Transverse colon (tissue), 4 donors: ENCODE results near the gene TLX2. TPM values are rescaled to one million over a fixed set of nuclear protein-coding genes. Genes with fewer than 3 reads are reported as not detected.

Source experiments
- DNase-seq: peaks from one replicate; pipeline ENCODE4 v3.0.0-alpha.2; 2019
- H3K27ac ChIP-seq, 4 donors: fragments of 200-600 bp; sonication (generic); 2 replicates each; pipeline ENCODE4 v1.5.1; 2016 to 2018; ENCODE audit warnings: inconsistent platforms in 4 of 4
- H3K27me3 ChIP-seq: fragments of 200-600 bp; sonication (generic); 2 replicates; pipeline ENCODE4 v1.5.1; 2017; ENCODE audit warnings: inconsistent platforms
- H3K36me3 ChIP-seq, 4 donors: fragments of 200-600 bp; sonication (generic); 2 replicates each; pipeline ENCODE4 v1.5.1; 2017 to 2019; ENCODE audit warnings: inconsistent platforms in 4 of 4
- H3K4me1 ChIP-seq, 4 donors: fragments of 200-600 bp; sonication (generic); 2 replicates each; pipeline ENCODE4 v1.5.1; 2017 to 2020; ENCODE audit warnings: inconsistent platforms in 4 of 4
- H3K4me3 ChIP-seq, 4 donors: fragments of 200-600 bp; sonication (generic); 1 replicate in 1 of 4; 2 replicates in 3 of 4; pipeline versions ENCODE4 v1.5.1 to v1.6.1; 2017 to 2019; ENCODE audit warnings: inconsistent platforms in 4 of 4
- H3K9me3 ChIP-seq, 2 donors: fragments of 200-600 bp; sonication (generic); 2 replicates each; pipeline ENCODE4 v1.5.1; 2017 to 2019; ENCODE audit warnings: inconsistent platforms in 2 of 2
- CTCF ChIP-seq, 5 experiments: fragments of 200-600 bp in 3 of 5; fragments of 450-650 bp in 2 of 5; sonication (generic) in 3 of 5; IDR thresholded peaks; 1 replicate in 2 of 5; 2 replicates in 3 of 5; pipeline ENCODE4 v1.5.1; 2016 to 2017; ENCODE audit warnings: antibody characterized with exemption in 5 of 5, inconsistent platforms in 3 of 5, mild to moderate bottlenecking in 2 of 5, moderate library complexity in 1 of 5
- EP300 ChIP-seq: sonication (generic); formaldehyde crosslinking; IDR thresholded peaks from one replicate; pipeline ENCODE4 v1.6.1; 2017; ENCODE audit warnings: antibody characterized with exemption, low read depth
- POLR2A ChIP-seq: fragments of 450-650 bp; IDR thresholded peaks from one replicate; pipeline ENCODE4 v1.6.1; 2016; ENCODE audit warnings: antibody characterized with exemption, mild to moderate bottlenecking, moderate library complexity
- POLR2AphosphoS5 ChIP-seq, 3 donors: sonication (generic); formaldehyde crosslinking; IDR thresholded peaks; one replicate each; pipeline ENCODE4 v1.6.1; 2016; ENCODE audit warnings: antibody characterized with exemption in 3 of 3
- WGBS, 2 donors: methylation state at CpG; one replicate each; pipeline ENCODE4 v1.1.5; 2018; ENCODE audit warnings: low coverage in 1 of 2; 5-methylcytosine and 5-hydroxymethylcytosine counted together
- in situ Hi-C, 4 donors: fragments of 200-750 bp; cut with MboI; loops; one replicate each; pipeline versions ENCODE4 v1.15.0 to v1.15.1; 2017; ENCODE audit warnings: low sequenced_read_pairs in 3 of 4, low pct_ligation_motif_present in 1 of 4, low pct_unique_long_range_greater_than_20kb in 1 of 4
- intact Hi-C: fragments of 100-400 bp; cut with DNase I; formaldehyde crosslinking; loops from one replicate; pipeline ENCODE4 v1.15.1; 2023; ENCODE audit warnings: low total_unique reads
- total RNA-seq, 4 donors: library from RNA; depleted of rRNA; stranded (reverse); fragments of >200 nt; gene quantifications; one replicate each; pipeline ENCODE4 v1.1.0, GENCODE V29; 2016

TLX2 gene
- total RNA-seq, 4 donors from 2014 or later = 0.96 to 2.5 TPM; not detected in 2

DNA sequence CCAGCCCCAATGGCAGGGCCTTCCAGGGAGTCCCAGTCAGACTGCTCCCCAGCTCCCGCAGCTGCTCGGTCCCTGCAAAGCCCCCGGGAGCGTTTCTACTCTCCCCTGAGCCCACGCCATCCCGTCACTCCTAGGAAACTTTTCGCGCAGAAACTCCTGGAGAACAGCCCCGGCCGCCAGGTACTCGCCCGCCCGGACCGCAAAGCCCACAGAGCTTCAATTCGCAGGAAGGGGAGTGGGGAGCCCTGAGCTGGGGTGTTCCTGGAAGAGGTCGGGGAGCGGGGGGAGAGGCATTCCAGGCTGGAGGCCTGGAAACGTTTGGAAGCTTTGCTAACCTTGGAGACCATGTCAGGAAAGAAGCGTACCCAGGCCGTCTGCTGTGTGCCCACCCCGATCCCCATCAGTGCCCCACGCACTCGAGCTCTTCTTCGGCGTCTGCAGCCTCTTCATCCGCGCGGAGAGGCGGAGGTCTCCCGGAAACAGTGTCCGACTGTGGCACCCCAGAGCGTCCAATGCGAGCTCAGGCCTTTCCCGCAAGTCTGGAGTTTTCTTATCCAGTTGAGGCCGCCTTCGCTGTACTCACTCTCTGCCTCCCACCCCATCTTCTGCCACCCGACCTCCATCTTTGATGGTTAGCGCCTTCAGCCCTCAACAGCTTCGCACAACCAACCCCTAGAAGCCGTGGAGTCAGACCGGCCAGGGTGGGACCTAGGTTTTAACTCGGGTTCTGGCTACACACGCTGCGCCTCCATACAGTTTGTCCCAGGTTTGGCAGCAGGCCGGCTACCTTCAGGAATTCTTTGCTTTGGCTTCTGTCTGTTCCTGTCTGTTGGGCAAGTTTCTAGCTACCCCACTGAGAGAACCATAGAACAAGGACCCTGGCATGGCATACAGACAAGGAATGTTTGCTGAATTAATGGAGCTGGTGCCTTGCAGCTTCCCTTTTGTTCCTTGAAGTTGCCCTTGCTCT lies 10.5 kb upstream of the TLX2 start:
- peak overlapping the region; percentile 6 to 54 (median 47) for H3K4me3 ChIP-seq
- TF ChIP-seq CTCF (IDR thresholded peaks at IDR 0.05) = no peak
- no peak for TF ChIP-seq EP300
- TF ChIP-seq POLR2A = no peak
- no peak for TF ChIP-seq POLR2AphosphoS5 (IDR thresholded peaks at IDR 0.05)
- intact Hi-C loops (no loop called here), in situ Hi-C loops (loop anchor here in 1 of 4 donors (5.0 kb wide), 1 partner anchor 74 kb away; no protein-coding TSS in a partner anchor)
- no peaks in the 10 kb centered on the region for H3K9me3 ChIP-seq
- whole genome bisulfite sequencing, 2 donors = 60 to 84% methylated on average over 12 to 45 of the region's 45 CpGs
- DNase-seq = no peak
- H3K4me1 ChIP-seq = peaks cover 22 to 67% (median 52%) of the 10 kb centered on the region in 4 donors
- H3K36me3 ChIP-seq = no peaks in the 10 kb centered on the region
- peak overlapping the region; percentile 85 to 90 (median 86) for H3K27ac ChIP-seq
- peaks cover 33% of the 10 kb centered on the region for H3K27me3 ChIP-seq

GRCh38 chr2:74504591-74504990 lies 9.7 kb upstream of the TLX2 start:
- TF ChIP-seq POLR2A = no peak
- no peak for TF ChIP-seq EP300
- no peak for TF ChIP-seq CTCF (IDR thresholded peaks at IDR 0.05)
- TF ChIP-seq POLR2AphosphoS5 (IDR thresholded peaks at IDR 0.05) = no peak
- peak overlapping the region in 1 of 4 donors; percentile 54 for H3K4me3 ChIP-seq
- intact Hi-C loops (no loop called here), in situ Hi-C loops (loop anchor here in 1 of 4 donors (5.0 kb wide), 1 partner anchor 73 kb away; no protein-coding TSS in a partner anchor)
- peak overlapping the region in 1 of 4 donors; percentile 90 for H3K27ac ChIP-seq
- no peak for DNase-seq
- H3K36me3 ChIP-seq = no peaks in the 10 kb centered on the region
- H3K27me3 ChIP-seq = peaks cover 33% of the 10 kb centered on the region
- peaks cover 15 to 59% (median 44%) of the 10 kb centered on the region in 4 donors for H3K4me1 ChIP-seq
- WGBS, 2 donors = 96 to 100% methylated on average over 1 to 3 of the region's 3 CpGs
- no peaks in the 10 kb centered on the region for H3K9me3 ChIP-seq

- WGBS, 2 donors = 96 to 100% methylated on average over 4 to 14 of the region's 14 CpGs
- Histone ChIP-seq H3K27ac (no peak overlapping the region), H3K4me1 (peaks cover 12 to 53% (median 37%) of the 10 kb centered on the region in 4 donors), H3K36me3 (no peaks in the 10 kb centered on the region), H3K27me3 (peaks cover 33% of the 10 kb centered on the region), H3K9me3 (no peaks in the 10 kb centered on the region), H3K4me3 (peak overlapping the region in 1 of 4 donors; percentile 68)
- in situ Hi-C loops = no loop called here
- intact Hi-C loops = loop anchor here (2.0 kb wide), 1 partner anchor 21 kb away; no protein-coding TSS in a partner anchor
- no peak for DNase-seq
- TF ChIP-seq EP300 = no peak
- no peak for TF ChIP-seq POLR2AphosphoS5 (IDR thresholded peaks at IDR 0.05)
- TF ChIP-seq CTCF (IDR thresholded peaks at IDR 0.05) = no peak
- no peak for TF ChIP-seq POLR2A
Measured at GRCh38 chr2:74505448-74506246, 8.6 kb upstream of the TLX2 start.
